Head of caudate nucleus (tissue), 42 donors: ENCODE measurements around the gene NR1I2.

ENCODE experiments used
- DNase-seq, 42 donors: peaks; one replicate each; pipeline versions ENCODE4 v3.0.0 to v3.0.0-alpha.2; 2020 to 2021; ENCODE audit warnings: mixed read lengths in 7 of 42
- intact Hi-C: fragments of 100-400 bp; cut with DNase I; formaldehyde crosslinking; loops from one replicate; pipeline ENCODE4 v1.15.0; 2022

The NR1I2 gene

GRCh38 chr3:119781330-119782198, at the start of gene NR1I2:
TSS of gene NR1I2 (plus strand) at chr3:119782101.
- no peak for DNase-seq
- intact Hi-C loops = no loop called here

- no peak for DNase-seq
- intact Hi-C loops = no loop called here
Measured at GRCh38 chr3:119733812-119734211, 48.1 kb upstream of the NR1I2 start.

- intact Hi-C loops = no loop called here
- no peak for DNase-seq
Measured at GRCh38 chr3:119738741-119739140, 43.2 kb upstream of the NR1I2 start.

- intact Hi-C loops = no loop called here
- peak in 6 of 42 donors; percentile 6 to 43 (median 16) for DNase-seq
Measured at GRCh38 chr3:119741657-119742590, 40.0 kb upstream of the NR1I2 start.

GRCh38 chr3:119743921-119744320, 38.0 kb upstream of the NR1I2 start:
- intact Hi-C loops = no loop called here

GRCh38 chr3:119745942-119746341, 36.0 kb upstream of the NR1I2 start:
- intact Hi-C loops = no loop called here
- DNase-seq = no peak

More at GRCh38 chr3:119743921-119744320, 38.0 kb upstream of the NR1I2 start:
- no peak for DNase-seq

GRCh38 chr3:119746423-119746822, 35.5 kb upstream of the NR1I2 start:
- intact Hi-C loops = no loop called here
- DNase-seq = no peak

GRCh38 chr3:119747357-119747756, 34.5 kb upstream of the NR1I2 start:
- no peak for DNase-seq
- intact Hi-C loops = no loop called here

- no peak for DNase-seq
- intact Hi-C loops = no loop called here
Measured at GRCh38 chr3:119748991-119749390, 32.9 kb upstream of the NR1I2 start.

- intact Hi-C loops = no loop called here
- no peak for DNase-seq
Measured at GRCh38 chr3:119751423-119751822, 30.5 kb upstream of the NR1I2 start.

GRCh38 chr3:119759962-119760361, 21.9 kb upstream of the NR1I2 start:
- DNase-seq = no peak
- intact Hi-C loops = no loop called here

- no peak for DNase-seq
- intact Hi-C loops = no loop called here
Measured at GRCh38 chr3:119762876-119763275, 19.0 kb upstream of the NR1I2 start.

GRCh38 chr3:119763466-119763865, 18.4 kb upstream of the NR1I2 start:
- intact Hi-C loops = no loop called here
- DNase-seq = no peak

GRCh38 chr3:119765239-119765638, 16.7 kb upstream of the NR1I2 start:
- intact Hi-C loops = no loop called here
- DNase-seq = no peak

- no peak for DNase-seq
Measured at GRCh38 chr3:119767936-119768601, 13.8 kb upstream of the NR1I2 start.

GRCh38 chr3:119768668-119769393, 13.1 kb upstream of the NR1I2 start:
- intact Hi-C loops = no loop called here
- no peak for DNase-seq

More at GRCh38 chr3:119767936-119768601, 13.8 kb upstream of the NR1I2 start:
- intact Hi-C loops = no loop called here

- DNase-seq = no peak
- intact Hi-C loops = no loop called here
Measured at GRCh38 chr3:119769394-119770149, 12.3 kb upstream of the NR1I2 start.

GRCh38 chr3:119774444-119774843, 7.5 kb upstream of the NR1I2 start:
- peak in 1 of 42 donors; percentile 4 for DNase-seq
- intact Hi-C loops = no loop called here
